Stomach (tissue), 9 donors: ENCODE data around the gene GLRX5. TPM values are rescaled to one million over a fixed set of nuclear protein-coding genes. Genes with fewer than 3 reads are reported as not detected.

Experiments
- DNase-seq, 2 donors: peaks; one replicate each; pipeline versions ENCODE4 v3.0.0 to v3.0.0-alpha.2; 2013 to 2019
- H3K27ac ChIP-seq, 5 donors: fragments of 200-600 bp in 4 of 5; sonication (generic) in 4 of 5; one replicate each; pipeline ENCODE4 v1.5.1; 2013 to 2019; ENCODE audit warnings: mild to moderate bottlenecking in 1 of 5, moderate library complexity in 1 of 5
- H3K27me3 ChIP-seq, 3 donors: fragments of 200-600 bp; sonication (generic); one replicate each; pipeline ENCODE4 v1.5.1; 2017 to 2019; ENCODE audit warnings: mixed run types in 1 of 3
- H3K36me3 ChIP-seq, 4 donors: fragments of 200-600 bp; sonication (generic); 1 replicate in 3 of 4; 2 replicates in 1 of 4; pipeline ENCODE4 v1.5.1; 2016 to 2019
- H3K4me1 ChIP-seq, 4 donors: fragments of 200-600 bp; sonication (generic); one replicate each; pipeline ENCODE4 v1.5.1; 2016 to 2019
- H3K4me3 ChIP-seq, 4 donors: fragments of 200-600 bp; sonication (generic) in 3 of 4; one replicate each; pipeline ENCODE4 v1.5.1; 2016 to 2019; ENCODE audit warnings: mild to moderate bottlenecking in 1 of 4
- H3K9me3 ChIP-seq, 4 donors: fragments of 200-600 bp; sonication (generic); one replicate each; pipeline ENCODE4 v1.5.1; 2016 to 2019
- EP300 ChIP-seq: sonication (generic); formaldehyde crosslinking; IDR thresholded peaks from one replicate; pipeline ENCODE4 v1.6.1; 2017; ENCODE audit warnings: antibody characterized with exemption
- POLR2A ChIP-seq, 4 donors: fragments of 450-650 bp; IDR thresholded peaks; one replicate each; pipeline ENCODE4 v1.6.1; 2016; ENCODE audit warnings: antibody characterized with exemption in 4 of 4, control low read depth in 2 of 4, mild to moderate bottlenecking in 1 of 4, moderate library complexity in 1 of 4
- POLR2AphosphoS5 ChIP-seq, 3 donors: sonication (generic); formaldehyde crosslinking; IDR thresholded peaks; one replicate each; pipeline ENCODE4 v1.6.1; 2016; ENCODE audit warnings: antibody characterized with exemption in 3 of 3
- WGBS, 5 donors: extraction: QIAGEN DNeasy Blood & Tissue Kit in 3 of 5; methylation state at CpG; one replicate each; pipeline versions ENCODE4 v1.1.5 to v1.1.7; 2013 to 2018; 5-methylcytosine and 5-hydroxymethylcytosine counted together
- intact Hi-C: fragments of 100-400 bp; cut with DNase I; formaldehyde crosslinking; loops from one replicate; pipeline ENCODE4 v1.15.1; 2023; ENCODE audit warnings: low total_unique reads
- polyA plus RNA-seq, 3 donors: library from polyadenylated mRNA; stranded (reverse); fragments of 200-250 nt; gene quantifications; one replicate each; pipeline ENCODE4 v1.2.3, GENCODE V29; 2013
- total RNA-seq, 5 donors: library from RNA; depleted of rRNA; stranded (reverse); fragments of >200 nt; gene quantifications; one replicate each; pipeline versions ENCODE4 v1.1.0 to v1.2.3, GENCODE V29; 2014 to 2016
- TF ChIP-seq, protein P1 (sequence below), 7 experiments: fragments of 450-650 bp in 4 of 7; fragments of 200-600 bp in 3 of 7; sonication (generic) in 3 of 7; IDR thresholded peaks; one replicate each; pipeline ENCODE4 v1.5.1; 2016 to 2019; ENCODE audit warnings: antibody characterized with exemption in 7 of 7, control low read depth in 2 of 7, mild to moderate bottlenecking in 1 of 7
- donor health status: healthy with polysubstance abuse.
- donor health status: Bipolar disorder and iron deficiency.
- donor health status: healthy.

Gene GLRX5
- total and polyA plus RNA-seq, 8 donors: 29.5 to 316 (median 40.5) TPM

DNA sequence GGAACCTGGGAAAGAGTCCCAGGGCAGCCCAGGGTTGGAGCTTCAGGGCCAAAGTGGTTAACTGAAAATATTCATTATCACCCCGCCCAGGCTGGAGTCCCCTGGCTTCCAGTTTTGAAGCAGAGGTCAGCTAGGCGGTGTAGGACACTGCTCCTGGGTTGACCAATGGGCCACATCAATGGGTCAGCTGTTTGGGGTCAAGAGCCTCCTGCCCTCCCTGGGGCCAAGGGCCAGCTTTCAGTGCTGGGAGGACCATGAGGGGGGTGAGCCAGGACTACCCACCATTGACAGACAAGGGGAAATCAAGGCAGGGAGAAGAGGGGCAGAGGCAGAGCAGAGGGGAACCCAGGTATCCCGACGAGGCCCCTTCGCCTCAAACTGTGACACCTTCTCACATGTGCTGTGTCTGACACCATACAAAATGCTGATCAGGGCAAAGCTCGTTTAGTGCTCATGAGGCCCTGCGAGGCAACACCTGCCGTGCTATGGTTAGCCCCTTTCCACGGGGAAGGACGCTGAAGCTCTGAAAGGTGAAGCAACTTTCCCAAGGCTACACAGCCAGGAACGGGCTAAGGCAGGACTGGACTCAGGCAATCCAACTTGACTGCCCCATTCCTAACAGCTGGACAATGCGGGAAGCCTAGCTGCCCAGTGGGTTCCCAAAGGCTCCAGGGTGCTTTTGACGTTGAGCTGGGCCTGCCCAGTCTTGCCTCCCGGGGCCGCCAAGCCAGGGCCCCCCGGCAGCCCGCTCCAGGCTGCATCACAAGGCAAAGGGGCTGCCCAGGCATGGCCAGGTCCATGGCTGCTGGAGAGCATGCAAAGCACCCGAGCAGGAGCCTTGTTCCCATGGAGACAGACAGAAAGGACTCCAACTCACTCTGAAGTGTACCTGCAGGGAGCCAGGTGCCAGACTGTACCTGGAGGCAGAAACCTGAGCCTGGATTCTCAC lies 20.4 kb upstream of the GLRX5 start:
- intact Hi-C loops: no loop called here
- peak overlapping the region in 4 of 5 donors; percentile 82 to 90 (median 88) for H3K27ac ChIP-seq
- H3K4me1 ChIP-seq: peaks cover 34 to 69% (median 58%) of the 10 kb centered on the region in 4 donors
- no peak for DNase-seq
- H3K9me3 ChIP-seq: no peaks in the 10 kb centered on the region
- no peak for TF ChIP-seq EP300
- TF ChIP-seq POLR2A (IDR thresholded peaks at IDR 0.05): no peak
- no peak for TF ChIP-seq POLR2AphosphoS5 (IDR thresholded peaks at IDR 0.05)
- TF ChIP-seq, protein P1, sequence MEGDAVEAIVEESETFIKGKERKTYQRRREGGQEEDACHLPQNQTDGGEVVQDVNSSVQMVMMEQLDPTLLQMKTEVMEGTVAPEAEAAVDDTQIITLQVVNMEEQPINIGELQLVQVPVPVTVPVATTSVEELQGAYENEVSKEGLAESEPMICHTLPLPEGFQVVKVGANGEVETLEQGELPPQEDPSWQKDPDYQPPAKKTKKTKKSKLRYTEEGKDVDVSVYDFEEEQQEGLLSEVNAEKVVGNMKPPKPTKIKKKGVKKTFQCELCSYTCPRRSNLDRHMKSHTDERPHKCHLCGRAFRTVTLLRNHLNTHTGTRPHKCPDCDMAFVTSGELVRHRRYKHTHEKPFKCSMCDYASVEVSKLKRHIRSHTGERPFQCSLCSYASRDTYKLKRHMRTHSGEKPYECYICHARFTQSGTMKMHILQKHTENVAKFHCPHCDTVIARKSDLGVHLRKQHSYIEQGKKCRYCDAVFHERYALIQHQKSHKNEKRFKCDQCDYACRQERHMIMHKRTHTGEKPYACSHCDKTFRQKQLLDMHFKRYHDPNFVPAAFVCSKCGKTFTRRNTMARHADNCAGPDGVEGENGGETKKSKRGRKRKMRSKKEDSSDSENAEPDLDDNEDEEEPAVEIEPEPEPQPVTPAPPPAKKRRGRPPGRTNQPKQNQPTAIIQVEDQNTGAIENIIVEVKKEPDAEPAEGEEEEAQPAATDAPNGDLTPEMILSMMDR (IDR thresholded peaks at IDR 0.05): no peak
- no peaks in the 10 kb centered on the region for H3K36me3 ChIP-seq
- H3K27me3 ChIP-seq: peaks cover 0 to 10% (median 0%) of the 10 kb centered on the region in 3 donors
- 61 to 84% (median 77%) methylated on average over 13 to 18 of the region's 18 CpGs for WGBS, 5 donors
- peak overlapping the region in 3 of 4 donors; percentile 71 to 90 (median 74) for H3K4me3 ChIP-seq

DNA sequence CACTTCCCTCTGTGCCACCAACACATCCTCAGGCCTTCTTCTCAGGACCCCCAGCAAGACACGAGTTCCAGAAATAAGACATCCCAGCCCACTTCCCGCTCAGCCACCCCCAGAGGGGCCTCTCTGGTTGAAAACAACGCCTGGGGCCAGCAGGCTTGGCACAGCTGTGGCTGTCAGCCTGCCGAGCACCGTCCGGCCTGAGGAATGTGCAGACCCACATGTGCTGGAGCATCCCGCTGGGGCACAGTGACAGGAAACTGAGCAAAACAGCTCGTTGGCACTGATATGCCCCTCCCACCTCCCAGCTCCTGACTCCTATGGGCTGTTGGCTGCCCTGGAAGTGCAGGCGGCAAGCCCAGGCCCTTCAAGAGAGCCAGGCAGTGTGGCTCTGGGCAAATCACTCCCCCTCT lies 19.8 kb upstream of the GLRX5 start:
- no peaks in the 10 kb centered on the region for H3K9me3 ChIP-seq
- H3K4me3 ChIP-seq: peak overlapping the region; percentile 70 to 90 (median 72)
- peak in 1 of 2 donors; percentile 78 for DNase-seq
- peaks cover 0 to 10% (median 0%) of the 10 kb centered on the region in 3 donors for H3K27me3 ChIP-seq
- H3K27ac ChIP-seq: peak overlapping the region; percentile 5 to 90 (median 86)
- H3K4me1 ChIP-seq: peaks cover 41 to 75% (median 64%) of the 10 kb centered on the region in 4 donors
- TF ChIP-seq POLR2AphosphoS5 (IDR thresholded peaks at IDR 0.05): no peak
- no peak for TF ChIP-seq EP300
- TF ChIP-seq, protein P1 (IDR thresholded peaks at IDR 0.05): no peak
- no peak for TF ChIP-seq POLR2A (IDR thresholded peaks at IDR 0.05)
- 14 to 29% (median 23%) methylated on average over 2 to 9 of the region's 9 CpGs; no CpG with 5 or more reads in 1 of the 5 donors for WGBS, 5 donors
- intact Hi-C loops: no loop called here
- H3K36me3 ChIP-seq: no peaks in the 10 kb centered on the region

DNA sequence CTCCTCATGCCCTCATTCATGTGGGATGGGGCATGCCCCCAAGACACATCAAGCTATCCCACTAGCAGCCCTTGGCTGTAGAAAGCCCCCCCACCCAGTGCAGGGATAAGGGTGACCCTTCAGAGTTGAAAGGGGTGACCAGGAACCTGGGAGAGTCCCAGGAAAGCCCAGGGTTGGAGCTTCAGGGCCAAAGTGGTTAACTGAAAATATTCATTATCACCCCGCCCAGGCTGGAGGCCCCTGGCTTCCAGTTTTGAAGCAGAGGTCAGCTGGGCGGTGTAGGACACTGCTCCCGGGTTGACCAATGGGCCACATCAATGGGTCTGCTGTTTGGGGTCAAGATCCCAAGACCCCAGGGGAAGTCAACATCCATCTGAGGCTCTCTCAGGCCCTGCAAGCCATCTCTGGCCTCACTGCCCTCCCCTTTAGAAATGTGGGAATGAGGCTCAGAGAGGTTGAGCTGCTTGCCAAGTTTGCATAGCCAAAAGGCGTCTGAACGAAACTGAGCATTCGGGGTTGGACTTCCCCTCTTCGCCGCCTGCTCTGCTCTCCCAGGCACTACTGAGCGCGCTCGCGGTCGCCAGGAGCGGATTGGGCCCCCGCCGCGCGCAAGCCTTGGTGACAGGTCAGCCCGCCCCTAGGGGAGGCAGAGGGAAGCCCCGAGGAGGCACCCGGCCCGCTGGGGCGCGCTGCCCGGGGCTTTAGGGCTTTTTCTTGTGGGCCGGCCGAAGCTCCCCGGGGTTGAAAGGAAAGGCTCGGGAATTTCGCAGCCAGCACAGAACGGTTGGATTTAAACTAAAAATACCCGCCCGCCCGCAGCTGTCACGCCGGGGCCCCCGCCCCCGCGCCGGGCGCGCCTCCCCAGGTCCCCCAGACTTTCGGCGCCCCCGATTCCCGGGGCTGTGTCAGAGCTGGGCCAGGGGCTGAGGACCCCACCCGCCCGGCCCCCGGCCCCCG lies 19.0 kb upstream of the GLRX5 start:
- intact Hi-C loops: no loop called here
- Histone ChIP-seq H3K4me3 (peak overlapping the region; percentile 70 to 90 (median 72)), H3K27me3 (peaks cover 0 to 10% (median 0%) of the 10 kb centered on the region in 3 donors), H3K27ac (peak overlapping the region; percentile 41 to 90 (median 86)), H3K36me3 (no peaks in the 10 kb centered on the region), H3K9me3 (no peaks in the 10 kb centered on the region), H3K4me1 (peaks cover 43 to 77% (median 67%) of the 10 kb centered on the region in 4 donors)
- DNase-seq: peak; percentile 78 to 85
- TF ChIP-seq POLR2A (IDR thresholded peaks at IDR 0.05) (no peak), EP300 (no peak), POLR2AphosphoS5 (IDR thresholded peaks at IDR 0.05) (peak in 1 of 3 donors; percentile 14)
- TF ChIP-seq, protein P1 (IDR thresholded peaks at IDR 0.05): peak in 3 of 7 experiments; percentile 22 to 45 (median 22)
- WGBS, 5 donors: 1 to 3% (median 2%) methylated on average over 19 to 50 of the region's 50 CpGs
